ENCODE results near the gene ATP6V0A1.
"Not testable (repeated sequence)": the region's sequence is repeated elsewhere in the genome, so short reads cannot be mapped to it uniquely, and the experiment has no call there.

ATP6V0A1 gene

DNA sequence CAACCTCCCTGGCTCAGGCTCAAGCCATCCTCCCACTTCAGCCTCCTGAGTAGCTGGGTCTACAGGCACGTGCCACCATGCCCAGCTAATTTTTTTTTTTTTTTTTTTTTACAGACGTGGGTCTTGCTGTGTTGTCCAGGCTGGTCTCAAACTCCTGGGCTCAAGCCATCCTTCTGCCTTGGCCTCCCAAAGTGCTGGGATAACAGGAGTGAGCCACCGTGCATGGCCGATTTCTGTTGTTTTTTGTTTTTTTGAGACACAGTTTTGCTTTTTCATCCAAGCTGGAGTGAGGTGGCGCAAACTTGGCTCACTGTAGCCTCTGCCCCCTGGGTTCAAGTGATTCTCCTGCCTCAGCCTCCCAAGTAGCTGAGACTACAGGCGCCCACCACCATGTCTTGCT lies 3.7 kb upstream of the ATP6V0A1 start:
- H3K4me1 Mint-ChIP-seq (ENCODE audit: low read depth) = peaks cover 32% of the 10 kb centered on the region
- not testable (repeated sequence) for H3K4me3 Mint-ChIP-seq

DNA sequence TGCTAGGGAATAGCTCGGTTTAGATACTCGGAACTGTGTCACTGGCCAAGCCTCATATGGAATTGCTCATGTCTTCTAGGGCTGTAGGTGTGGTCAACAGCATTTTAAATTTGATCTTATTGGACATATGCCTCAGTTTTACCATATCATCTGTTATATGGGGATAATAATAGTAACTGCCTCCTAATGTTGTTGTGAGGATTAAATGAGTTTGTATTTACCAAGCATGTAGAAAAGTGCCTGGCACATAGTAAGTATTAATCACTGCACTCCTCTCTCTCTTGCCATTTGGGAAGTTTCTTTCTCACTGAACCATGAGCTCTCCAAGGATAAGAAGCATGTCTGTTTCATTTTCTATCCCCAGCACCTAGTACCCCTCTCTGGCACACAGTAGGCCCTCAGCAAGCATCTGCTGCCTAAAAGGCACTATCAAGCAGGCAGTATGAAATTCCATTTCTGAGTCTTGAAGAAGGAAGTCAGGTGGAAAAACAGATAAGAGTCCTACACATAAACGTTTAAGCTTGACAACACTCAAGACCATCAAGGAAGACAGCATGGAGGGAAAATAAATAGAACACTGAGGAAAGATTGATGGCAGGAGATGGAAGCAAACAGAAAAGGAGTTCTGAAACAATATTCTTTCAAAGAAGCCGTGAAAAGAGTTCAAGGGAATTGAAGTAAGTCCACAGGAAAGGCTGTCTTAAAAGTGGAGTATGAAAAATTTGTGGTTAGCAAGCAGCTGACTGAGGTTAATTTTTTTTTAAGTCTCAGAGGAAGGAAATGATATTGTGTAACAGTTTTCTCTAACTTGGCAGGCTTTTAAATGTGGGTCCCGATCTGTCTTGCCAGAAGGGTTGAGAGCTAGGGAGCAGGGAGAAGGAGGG lies 2.2 kb upstream of the ATP6V0A1 start:
- Mint-ChIP-seq H3K4me1 (ENCODE audit: low read depth) (peaks cover 42% of the 10 kb centered on the region), H3K9me3 (no peaks in the 10 kb centered on the region), H3K27me3 (ENCODE audit: low read depth) (peaks cover 48% of the 10 kb centered on the region), H3K36me3 (ENCODE audit: low read depth) (no peaks in the 10 kb centered on the region), H3K4me3 (peak overlapping the region; percentile 53), H3K27ac (peak overlapping the region; percentile 60)
- DNase-seq (ENCODE audit: low spot score) = no peak

More for the DNA sequence above, 3.7 kb upstream of the ATP6V0A1 start:
- H3K9me3 Mint-ChIP-seq; H3K36me3 Mint-ChIP-seq (ENCODE audit: low read depth); DNase-seq (ENCODE audit: low spot score); H3K27ac Mint-ChIP-seq: not testable (repeated sequence)
- H3K27me3 Mint-ChIP-seq (ENCODE audit: low read depth) = peaks cover 48% of the 10 kb centered on the region

DNA sequence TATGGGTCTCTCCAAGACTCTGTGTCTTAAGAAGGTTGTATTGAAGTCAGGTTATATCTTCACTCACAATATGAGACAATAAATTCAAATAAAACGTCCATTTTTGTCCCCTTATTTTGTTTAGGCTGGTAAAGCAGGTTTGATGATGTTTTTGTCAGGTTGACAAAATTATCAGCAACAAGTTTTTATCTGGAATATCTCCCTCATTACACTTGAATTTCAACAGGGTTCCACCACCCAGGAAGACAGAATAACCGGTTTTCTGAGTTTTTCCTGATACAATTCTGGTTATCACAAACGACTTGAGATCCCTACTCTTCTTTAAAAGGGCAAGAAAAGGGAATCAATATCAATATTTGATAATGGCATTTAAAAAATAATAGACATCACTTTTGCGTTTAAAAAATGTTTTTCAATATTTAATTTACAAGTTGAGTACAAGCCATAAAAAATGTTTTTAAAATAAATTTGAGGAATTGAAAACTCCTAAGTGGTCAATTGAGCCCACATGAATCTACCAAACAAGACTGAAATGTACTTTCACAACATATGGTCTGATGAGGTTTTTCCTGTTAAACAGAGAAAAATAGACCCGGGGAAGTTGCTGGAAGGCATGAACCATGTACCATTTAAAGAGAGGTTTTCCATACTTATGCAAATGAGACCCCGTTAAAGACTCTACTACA lies 1.4 kb upstream of the ATP6V0A1 start:
- DNase-seq (ENCODE audit: low spot score) = no peak
- no peaks in the 10 kb centered on the region for H3K9me3 Mint-ChIP-seq
- peaks cover 42% of the 10 kb centered on the region for H3K4me1 Mint-ChIP-seq (ENCODE audit: low read depth)
- H3K27me3 Mint-ChIP-seq (ENCODE audit: low read depth) = peaks cover 48% of the 10 kb centered on the region
- H3K27ac Mint-ChIP-seq = peak overlapping the region; percentile 60
- H3K4me3 Mint-ChIP-seq = peak overlapping the region; percentile 53
- no peaks in the 10 kb centered on the region for H3K36me3 Mint-ChIP-seq (ENCODE audit: low read depth)

DNA sequence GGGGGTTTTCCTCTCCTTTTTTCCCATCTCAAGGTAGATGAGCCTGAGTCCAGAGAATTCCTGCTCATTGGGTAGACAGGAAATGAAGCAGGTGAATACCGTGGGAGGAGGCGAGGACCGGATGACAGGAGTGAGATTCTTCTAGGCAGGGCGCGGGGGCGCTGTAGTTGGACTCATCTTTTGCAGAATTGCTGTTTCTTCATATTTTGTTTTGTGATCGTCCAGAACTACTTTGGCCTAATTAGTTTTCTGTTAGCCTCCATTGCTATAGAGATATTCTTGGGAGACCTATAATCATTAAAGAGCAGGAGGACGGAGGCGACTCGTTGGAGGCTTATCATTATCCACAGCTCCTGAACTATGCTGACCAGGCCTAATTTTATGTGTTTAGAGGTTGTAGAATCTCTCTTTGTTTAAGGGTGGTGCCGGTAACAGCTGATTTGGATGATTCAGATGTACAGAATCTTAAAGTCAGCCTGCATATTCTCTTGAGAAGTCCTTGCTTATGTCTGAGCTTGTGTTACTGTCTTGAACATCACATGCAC lies 650 bp downstream of the ATP6V0A1 start:
- Mint-ChIP-seq H3K36me3 (ENCODE audit: low read depth) (no peaks in the 10 kb centered on the region), H3K27ac (peak overlapping the region; percentile 85), H3K9me3 (no peaks in the 10 kb centered on the region), H3K4me3 (peak overlapping the region; percentile 92), H3K27me3 (ENCODE audit: low read depth) (peaks cover 30% of the 10 kb centered on the region), H3K4me1 (ENCODE audit: low read depth) (peaks cover 40% of the 10 kb centered on the region)
- DNase-seq (ENCODE audit: low spot score) = peak; percentile 20

DNA sequence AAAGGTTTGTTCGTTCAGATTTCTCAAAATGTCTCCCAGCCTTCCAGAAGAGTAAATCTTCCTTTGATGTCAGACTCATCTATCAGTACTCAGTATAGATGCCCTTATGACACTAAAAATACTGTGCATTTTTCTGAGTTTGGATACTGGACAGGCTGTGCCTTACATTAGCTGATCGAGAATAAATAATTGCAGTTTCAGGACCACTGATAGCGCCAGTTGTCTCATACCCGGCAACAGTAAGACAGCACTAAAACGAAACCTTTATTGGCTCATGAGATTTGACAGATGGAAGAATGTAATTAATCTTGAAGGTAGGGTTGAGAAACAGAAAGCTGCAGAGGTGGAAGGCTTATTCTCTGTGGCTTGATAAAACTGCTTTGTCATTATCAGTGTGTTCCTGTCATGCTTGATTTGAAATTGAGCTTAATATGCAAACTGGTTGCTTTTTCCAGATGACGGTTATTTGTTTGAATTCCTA lies 1.2 kb downstream of the ATP6V0A1 start:
- peak overlapping the region; percentile 92 for H3K4me3 Mint-ChIP-seq
- H3K27me3 Mint-ChIP-seq (ENCODE audit: low read depth) = peaks cover 28% of the 10 kb centered on the region

DNA sequence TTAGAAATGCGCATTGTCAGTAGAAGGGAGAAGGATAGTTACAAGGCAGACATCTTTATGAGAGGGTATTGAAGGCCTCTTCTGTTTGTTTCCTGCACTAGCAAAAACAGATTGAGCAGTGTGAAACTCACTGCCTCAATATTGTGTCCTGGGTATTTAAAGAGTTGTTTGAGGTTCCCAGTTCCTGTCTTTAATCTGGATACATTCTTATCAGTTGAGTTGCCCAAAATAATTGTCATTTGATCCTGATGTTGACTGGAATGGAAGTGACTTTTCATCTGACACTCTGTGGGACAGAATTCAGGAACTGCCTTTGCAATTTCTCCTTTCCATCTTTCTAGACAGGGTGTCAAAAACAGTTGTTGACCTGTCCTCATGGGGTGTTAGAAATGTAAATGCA lies 1.7 kb downstream of the ATP6V0A1 start:
- DNase-seq (ENCODE audit: low spot score) = no peak
- Mint-ChIP-seq H3K4me3 (peak overlapping the region; percentile 92), H3K27ac (peak overlapping the region; percentile 87), H3K9me3 (no peaks in the 10 kb centered on the region), H3K4me1 (ENCODE audit: low read depth) (peaks cover 40% of the 10 kb centered on the region), H3K27me3 (ENCODE audit: low read depth) (peaks cover 25% of the 10 kb centered on the region), H3K36me3 (ENCODE audit: low read depth) (no peaks in the 10 kb centered on the region)

More for the DNA sequence above, 1.2 kb downstream of the ATP6V0A1 start:
- Mint-ChIP-seq H3K36me3 (ENCODE audit: low read depth) (no peaks in the 10 kb centered on the region), H3K4me1 (ENCODE audit: low read depth) (peaks cover 40% of the 10 kb centered on the region), H3K27ac (peak overlapping the region; percentile 87), H3K9me3 (no peaks in the 10 kb centered on the region)
- no peak for DNase-seq (ENCODE audit: low spot score)

DNA sequence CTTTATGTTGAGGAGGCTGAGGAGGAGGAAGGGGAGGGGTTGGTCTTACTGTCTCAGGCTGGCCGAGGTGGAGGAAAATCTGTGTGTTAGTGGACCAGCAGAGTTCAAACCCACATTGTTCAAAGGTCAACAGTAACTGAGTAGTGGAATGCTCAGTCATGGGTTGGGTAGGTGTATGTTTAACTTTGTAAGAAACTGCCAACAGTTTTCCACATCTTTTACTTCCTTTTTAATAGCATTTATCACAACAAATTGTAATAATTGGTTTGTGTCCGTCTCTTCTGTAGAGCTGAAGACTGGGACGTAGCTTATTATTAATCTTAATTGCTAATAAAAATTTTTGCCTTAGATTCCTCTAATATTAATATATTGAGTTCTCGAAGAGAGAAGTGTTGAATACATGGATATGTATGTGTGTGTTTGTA lies 5.3 kb downstream of the ATP6V0A1 start:
- H3K27me3 Mint-ChIP-seq (ENCODE audit: low read depth) = no peaks in the 10 kb centered on the region
- H3K4me1 Mint-ChIP-seq (ENCODE audit: low read depth) = peaks cover 19% of the 10 kb centered on the region
- no peaks in the 10 kb centered on the region for H3K36me3 Mint-ChIP-seq (ENCODE audit: low read depth)
- H3K27ac Mint-ChIP-seq = no peak overlapping the region
- H3K4me3 Mint-ChIP-seq = no peak overlapping the region
- no peak for DNase-seq (ENCODE audit: low spot score)
- no peaks in the 10 kb centered on the region for H3K9me3 Mint-ChIP-seq

DNA sequence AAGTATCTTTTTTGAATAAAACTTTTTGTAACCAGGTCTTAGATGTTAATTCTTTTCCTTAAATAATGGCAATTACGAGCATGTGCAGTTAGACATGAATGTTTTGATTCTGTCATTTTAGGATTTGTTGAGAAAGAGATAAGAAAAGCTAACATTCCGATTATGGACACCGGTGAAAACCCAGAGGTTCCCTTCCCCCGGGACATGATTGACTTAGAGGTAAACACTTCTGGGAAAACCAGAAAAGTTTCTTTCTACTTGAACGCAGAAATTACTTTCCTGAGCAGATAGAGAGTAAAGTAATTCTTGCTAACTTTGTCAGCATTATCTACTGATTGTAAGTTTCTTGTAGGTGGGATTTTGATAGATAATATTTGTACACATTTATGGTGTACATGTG lies 9.2 kb downstream of the ATP6V0A1 start:
- H3K9me3 Mint-ChIP-seq = no peaks in the 10 kb centered on the region
- H3K4me1 Mint-ChIP-seq (ENCODE audit: low read depth) = no peaks in the 10 kb centered on the region
- H3K27ac Mint-ChIP-seq = no peak overlapping the region
- H3K36me3 Mint-ChIP-seq (ENCODE audit: low read depth) = no peaks in the 10 kb centered on the region
- no peak overlapping the region for H3K4me3 Mint-ChIP-seq
- DNase-seq (ENCODE audit: low spot score) = no peak
- no peaks in the 10 kb centered on the region for H3K27me3 Mint-ChIP-seq (ENCODE audit: low read depth)

DNA sequence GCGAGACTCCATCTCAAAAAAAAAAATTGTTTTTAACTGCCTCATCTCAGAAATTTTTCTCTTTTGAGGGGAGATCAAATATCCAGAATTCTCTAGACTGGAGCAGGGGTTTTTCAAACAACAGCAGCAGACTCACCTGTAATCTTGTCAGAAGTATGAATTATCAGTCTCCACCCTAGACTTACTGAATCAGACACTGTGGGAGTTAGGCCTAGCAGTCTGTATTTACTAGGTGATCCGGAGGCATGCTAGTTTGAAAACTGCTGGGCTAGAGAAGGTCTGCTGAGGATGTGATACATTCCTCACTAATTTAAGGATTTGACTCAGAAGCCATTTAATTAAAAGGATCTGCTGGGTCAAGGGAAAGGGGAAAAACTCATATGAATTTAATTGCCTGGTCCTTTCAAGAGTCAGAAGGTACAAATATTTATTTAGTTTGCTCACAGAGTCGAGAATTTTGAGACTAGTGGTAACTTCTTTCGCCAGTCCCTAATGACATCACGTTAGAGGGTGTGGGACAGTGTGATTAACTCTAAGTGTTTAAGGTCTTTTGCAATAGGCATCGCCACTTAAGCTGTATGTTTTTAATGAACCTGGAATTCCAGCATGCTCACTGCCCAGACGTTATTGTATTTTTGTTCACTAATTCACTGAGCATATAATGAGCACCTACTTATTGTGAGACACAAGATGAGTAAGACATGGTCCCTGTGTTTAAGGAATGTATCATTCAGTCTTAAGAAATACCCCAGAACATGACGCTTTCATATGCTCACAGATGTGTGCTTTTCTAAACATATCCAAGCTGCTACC lies 14.2 kb downstream of the ATP6V0A1 start:
- Mint-ChIP-seq H3K27ac (no peak overlapping the region), H3K27me3 (ENCODE audit: low read depth) (no peaks in the 10 kb centered on the region), H3K9me3 (no peaks in the 10 kb centered on the region), H3K4me1 (ENCODE audit: low read depth) (peaks cover 11% of the 10 kb centered on the region), H3K36me3 (ENCODE audit: low read depth) (peaks cover 10% of the 10 kb centered on the region), H3K4me3 (no peak overlapping the region)
- no peak for DNase-seq (ENCODE audit: low spot score)

DNA sequence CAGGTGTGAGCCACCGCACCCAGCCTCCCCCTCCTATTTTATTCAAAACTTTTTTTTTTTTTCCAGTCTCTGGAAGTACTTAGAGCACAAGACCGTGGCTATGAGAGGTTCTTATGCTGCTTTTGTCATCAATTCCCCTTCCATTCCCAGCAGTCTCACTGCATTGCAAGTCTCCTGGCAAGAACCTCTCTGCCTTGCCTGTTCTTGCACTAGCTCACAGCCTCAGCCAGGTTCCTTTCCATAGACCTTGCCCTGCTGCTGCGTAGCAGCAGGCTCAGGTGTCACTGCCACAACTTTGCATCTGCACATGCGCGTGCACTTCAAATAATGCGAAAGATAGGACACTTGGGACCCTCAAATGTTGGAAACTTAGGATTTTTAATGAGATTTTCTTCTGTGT lies 15.6 kb downstream of the ATP6V0A1 start:
- peaks cover 11% of the 10 kb centered on the region for H3K4me1 Mint-ChIP-seq (ENCODE audit: low read depth)
- no peak for DNase-seq (ENCODE audit: low spot score)
- no peaks in the 10 kb centered on the region for H3K9me3 Mint-ChIP-seq
- H3K27ac Mint-ChIP-seq = no peak overlapping the region
- no peaks in the 10 kb centered on the region for H3K27me3 Mint-ChIP-seq (ENCODE audit: low read depth)
- peaks cover 10% of the 10 kb centered on the region for H3K36me3 Mint-ChIP-seq (ENCODE audit: low read depth)
- H3K4me3 Mint-ChIP-seq = no peak overlapping the region

DNA sequence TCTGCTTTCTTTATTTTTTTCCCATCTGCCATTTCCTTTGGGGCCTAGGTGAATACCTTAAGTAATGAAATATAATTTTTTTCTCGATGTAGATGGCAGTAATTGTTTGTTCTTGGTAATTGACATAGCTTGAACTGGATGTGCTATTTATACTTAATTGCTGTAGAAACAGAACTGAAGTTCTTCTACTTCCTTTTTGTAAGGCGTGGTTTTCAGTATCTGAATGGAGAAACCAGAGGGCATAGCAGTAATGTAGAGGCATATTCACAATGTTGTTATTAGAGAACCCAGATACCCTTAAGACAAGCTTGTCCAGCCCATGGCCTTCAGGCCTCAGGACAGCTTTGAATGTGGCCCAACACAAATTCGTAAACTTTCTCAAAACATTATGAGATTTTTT lies 16.4 kb downstream of the ATP6V0A1 start:
- Mint-ChIP-seq H3K36me3 (ENCODE audit: low read depth) (peaks cover 11% of the 10 kb centered on the region), H3K4me3 (no peak overlapping the region), H3K9me3 (no peaks in the 10 kb centered on the region), H3K4me1 (ENCODE audit: low read depth) (peaks cover 11% of the 10 kb centered on the region), H3K27ac (no peak overlapping the region), H3K27me3 (ENCODE audit: low read depth) (peaks cover 3% of the 10 kb centered on the region)
- no peak for DNase-seq (ENCODE audit: low spot score)

DNA sequence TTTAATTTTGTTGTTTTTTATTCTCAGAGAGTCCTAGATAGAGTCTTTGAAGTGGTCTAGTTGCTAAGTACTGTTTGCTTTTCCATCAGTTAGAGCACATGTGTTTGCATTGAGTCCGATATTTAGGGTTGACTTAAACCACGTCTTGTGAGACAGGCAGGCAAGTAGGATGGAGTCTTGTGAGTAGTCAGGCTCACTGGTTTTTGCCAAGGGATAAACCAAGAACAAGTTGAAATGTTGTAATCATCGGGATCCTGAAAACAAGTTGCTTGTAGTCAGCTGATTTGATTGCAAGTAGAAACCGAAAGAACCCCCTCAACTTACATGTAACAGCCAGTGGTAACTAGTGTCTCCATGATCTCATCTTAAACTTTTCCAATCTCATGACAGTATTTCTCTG lies 17.2 kb downstream of the ATP6V0A1 start:
- no peak for DNase-seq (ENCODE audit: low spot score)
- Mint-ChIP-seq H3K27me3 (ENCODE audit: low read depth) (peaks cover 5% of the 10 kb centered on the region), H3K9me3 (no peaks in the 10 kb centered on the region), H3K27ac (no peak overlapping the region), H3K36me3 (ENCODE audit: low read depth) (peaks cover 14% of the 10 kb centered on the region), H3K4me1 (ENCODE audit: low read depth) (peaks cover 14% of the 10 kb centered on the region), H3K4me3 (no peak overlapping the region)

DNA sequence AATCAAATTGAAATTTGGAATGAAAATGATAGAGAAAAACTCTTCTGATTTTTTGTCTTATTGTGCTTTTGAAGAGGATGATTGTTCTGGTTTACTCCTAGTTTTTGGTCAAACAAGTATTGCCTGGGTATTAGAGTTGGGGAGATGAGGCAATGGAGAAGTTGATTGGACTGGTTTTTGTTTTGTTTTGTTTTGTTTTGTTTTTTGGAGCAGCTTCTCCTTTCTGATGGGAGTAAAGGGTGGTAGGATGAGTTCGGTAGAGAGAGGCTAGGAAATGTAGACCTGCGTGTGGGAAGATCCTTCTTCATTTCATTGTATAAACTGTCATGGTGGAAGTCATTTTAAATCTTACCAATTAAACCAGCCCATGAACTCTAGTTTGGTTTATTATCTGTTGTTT lies 17.7 kb downstream of the ATP6V0A1 start:
- DNase-seq (ENCODE audit: low spot score) = no peak
- Mint-ChIP-seq H3K9me3 (no peaks in the 10 kb centered on the region), H3K4me3 (no peak overlapping the region), H3K27me3 (ENCODE audit: low read depth) (peaks cover 5% of the 10 kb centered on the region), H3K4me1 (ENCODE audit: low read depth) (peaks cover 14% of the 10 kb centered on the region), H3K36me3 (ENCODE audit: low read depth) (peaks cover 14% of the 10 kb centered on the region), H3K27ac (no peak overlapping the region)
